NB4 (cell line): ENCODE data around the gene S100A6.

Experiments
- DNase-seq: peaks from one replicate; pipeline ENCODE4 v3.0.0; 2010; ENCODE audit warnings: low read depth
- H3K4me3 ChIP-seq: one replicate; pipeline ENCODE4 v1.5.1; 2011; ENCODE audit warnings: mild to moderate bottlenecking, low read depth, low read length, moderate library complexity
- MAX ChIP-seq: IDR thresholded peaks from 2 replicates; pipeline ENCODE4 v1.6.1; 2011; ENCODE audit warnings: low read depth, low read length
- MYC ChIP-seq: IDR thresholded peaks from 2 replicates; pipeline ENCODE4 v1.6.1; 2011; ENCODE audit warnings: low read depth, low read length
- POLR2A ChIP-seq: IDR thresholded peaks from 2 replicates; pipeline ENCODE4 v1.6.1; 2011; ENCODE audit warnings: mild to moderate bottlenecking; ENCODE audit not compliant: insufficient read length; ENCODE audit errors: extremely low read depth
- TF ChIP-seq, protein P1 (sequence below): IDR thresholded peaks from one replicate; pipeline ENCODE4 v1.5.1; 2012; ENCODE audit warnings: low read depth, low read length

Gene S100A6

GRCh38 chr1:153560241-153560640 is 24.4 kb upstream of the S100A6 start:
- no peak overlapping the region for H3K4me3 ChIP-seq
- no peak for DNase-seq
- TF ChIP-seq POLR2A = no peak
- TF ChIP-seq MYC = no peak
- no peak for TF ChIP-seq MAX
- TF ChIP-seq, protein P1, sequence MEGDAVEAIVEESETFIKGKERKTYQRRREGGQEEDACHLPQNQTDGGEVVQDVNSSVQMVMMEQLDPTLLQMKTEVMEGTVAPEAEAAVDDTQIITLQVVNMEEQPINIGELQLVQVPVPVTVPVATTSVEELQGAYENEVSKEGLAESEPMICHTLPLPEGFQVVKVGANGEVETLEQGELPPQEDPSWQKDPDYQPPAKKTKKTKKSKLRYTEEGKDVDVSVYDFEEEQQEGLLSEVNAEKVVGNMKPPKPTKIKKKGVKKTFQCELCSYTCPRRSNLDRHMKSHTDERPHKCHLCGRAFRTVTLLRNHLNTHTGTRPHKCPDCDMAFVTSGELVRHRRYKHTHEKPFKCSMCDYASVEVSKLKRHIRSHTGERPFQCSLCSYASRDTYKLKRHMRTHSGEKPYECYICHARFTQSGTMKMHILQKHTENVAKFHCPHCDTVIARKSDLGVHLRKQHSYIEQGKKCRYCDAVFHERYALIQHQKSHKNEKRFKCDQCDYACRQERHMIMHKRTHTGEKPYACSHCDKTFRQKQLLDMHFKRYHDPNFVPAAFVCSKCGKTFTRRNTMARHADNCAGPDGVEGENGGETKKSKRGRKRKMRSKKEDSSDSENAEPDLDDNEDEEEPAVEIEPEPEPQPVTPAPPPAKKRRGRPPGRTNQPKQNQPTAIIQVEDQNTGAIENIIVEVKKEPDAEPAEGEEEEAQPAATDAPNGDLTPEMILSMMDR = no peak

GRCh38 chr1:153557877-153558276 is 22.1 kb upstream of the S100A6 start:
- H3K4me3 ChIP-seq = no peak overlapping the region
- TF ChIP-seq POLR2A (no peak), MAX (no peak), MYC (no peak)
- TF ChIP-seq, protein P1 = no peak
- DNase-seq = no peak

DNA sequence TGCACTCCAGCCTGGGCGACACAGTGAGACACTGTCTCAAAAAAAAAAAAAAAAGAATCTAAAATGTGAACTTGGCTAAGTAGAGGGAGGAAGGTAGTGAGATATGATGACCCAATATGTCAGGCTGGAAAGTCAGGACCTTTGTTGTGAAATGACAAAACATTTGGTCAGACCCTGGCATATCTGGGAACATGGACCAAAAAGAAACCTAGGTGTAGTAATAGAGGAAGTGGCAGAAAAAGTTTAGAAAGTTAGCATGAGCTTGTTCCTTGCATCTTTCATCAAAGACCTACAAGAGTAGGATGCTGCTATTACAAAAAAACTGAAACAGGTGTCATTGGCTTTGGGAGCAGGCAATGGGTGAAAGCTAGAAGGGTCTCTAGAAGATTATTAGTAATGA is 20.6 kb upstream of the S100A6 start:
- TF ChIP-seq MAX = no peak
- TF ChIP-seq MYC = no peak

GRCh38 chr1:153553830-153554541 is 18.2 kb upstream of the S100A6 start:
- no peak for DNase-seq
- H3K4me3 ChIP-seq = no peak overlapping the region
- TF ChIP-seq MYC (no peak), POLR2A (no peak), MAX (no peak)
- TF ChIP-seq, protein P1 = no peak

More for the DNA sequence above, 20.6 kb upstream of the S100A6 start:
- H3K4me3 ChIP-seq = no peak overlapping the region
- DNase-seq = no peak

DNA sequence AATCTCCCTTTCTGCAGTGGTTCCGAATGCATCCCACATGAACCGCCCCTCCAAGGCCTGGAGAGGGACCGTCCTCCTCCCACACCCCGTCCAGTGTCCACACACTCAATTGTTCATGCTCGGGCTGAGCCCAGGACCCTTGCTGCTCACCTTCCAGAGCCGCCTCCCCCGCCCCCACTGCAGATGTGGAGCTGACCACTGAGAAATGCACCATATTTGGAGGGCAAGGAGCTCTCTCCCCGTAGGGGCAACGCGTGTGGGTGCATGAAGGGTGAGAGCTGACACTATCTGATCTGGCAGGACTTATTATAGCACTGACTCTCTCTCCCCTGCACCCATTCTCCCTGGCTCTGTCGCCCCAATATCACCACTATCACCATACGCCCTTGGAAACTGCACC is 17.3 kb upstream of the S100A6 start:
- TF ChIP-seq MYC = no peak
- TF ChIP-seq POLR2A = no peak
- TF ChIP-seq, protein P1 = no peak
- TF ChIP-seq MAX = no peak
- no peak overlapping the region for H3K4me3 ChIP-seq
- DNase-seq = no peak

- TF ChIP-seq, protein P1 = no peak
- TF ChIP-seq MAX (no peak), MYC (no peak), POLR2A (no peak)
- no peak for DNase-seq
- no peak overlapping the region for H3K4me3 ChIP-seq
These were observed 16.5 kb upstream of the S100A6 start for GRCh38 chr1:153552335-153552734.
